ENCODE results near the gene ADAMTSL1.

The ADAMTSL1 gene

DNA sequence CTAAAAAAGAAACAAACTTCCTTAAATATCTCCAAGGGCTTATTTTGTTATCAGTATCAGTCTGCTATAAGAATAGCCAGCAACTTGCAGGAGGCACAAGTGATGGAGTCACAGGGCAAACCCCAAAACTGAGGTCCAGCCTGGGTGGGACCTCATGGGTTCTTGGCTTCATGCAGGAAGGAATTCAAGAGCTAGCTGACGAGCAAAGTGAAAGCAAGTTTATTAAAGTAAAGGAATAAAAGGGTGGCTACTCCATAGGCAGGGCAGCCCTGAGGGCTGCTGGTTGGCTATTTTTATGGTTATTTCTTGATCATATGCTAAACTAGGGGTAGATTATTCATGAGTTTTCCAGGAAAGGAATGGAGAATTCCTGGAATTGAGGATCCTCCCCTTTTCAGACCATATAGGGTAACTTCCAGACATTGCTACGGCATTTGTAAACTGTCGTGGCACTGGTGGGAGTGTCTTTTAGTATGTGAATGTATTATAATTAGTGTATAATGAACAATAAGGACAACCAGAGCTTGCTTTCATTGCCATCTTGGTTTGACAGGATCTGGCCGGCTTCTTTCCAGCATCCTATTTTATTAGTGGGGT, 231.9 kb downstream of the ADAMTSL1 start:
- no peak for DNase-seq

- DNase-seq = no peak
These were observed 232.7 kb downstream of the ADAMTSL1 start for GRCh38 chr9:18706648-18707047.

DNA sequence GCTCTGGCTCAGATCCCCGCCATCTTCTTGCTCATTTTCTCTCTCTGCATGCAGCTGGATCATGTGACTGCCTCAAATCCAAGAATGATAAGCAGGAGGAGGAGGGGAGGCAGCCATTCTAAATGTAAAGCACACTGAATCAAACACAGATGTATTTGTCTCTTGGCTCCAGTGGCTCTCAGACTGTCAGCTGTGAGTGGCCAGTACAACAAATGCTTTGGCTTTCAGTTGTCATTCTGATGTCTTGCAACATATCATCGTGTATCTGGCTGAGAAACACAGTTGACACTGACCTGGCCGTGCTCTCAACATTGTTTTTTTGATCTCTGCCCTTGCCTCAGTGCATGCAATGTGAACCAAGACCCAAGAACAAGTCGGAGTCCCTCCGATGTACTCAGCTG, 233.1 kb downstream of the ADAMTSL1 start:
- no peak for DNase-seq

- DNase-seq = no peak
These were observed 233.7 kb downstream of the ADAMTSL1 start for GRCh38 chr9:18707489-18708205.

GRCh38 chr9:18708429-18708828, 234.5 kb downstream of the ADAMTSL1 start:
- no peak for DNase-seq

DNA sequence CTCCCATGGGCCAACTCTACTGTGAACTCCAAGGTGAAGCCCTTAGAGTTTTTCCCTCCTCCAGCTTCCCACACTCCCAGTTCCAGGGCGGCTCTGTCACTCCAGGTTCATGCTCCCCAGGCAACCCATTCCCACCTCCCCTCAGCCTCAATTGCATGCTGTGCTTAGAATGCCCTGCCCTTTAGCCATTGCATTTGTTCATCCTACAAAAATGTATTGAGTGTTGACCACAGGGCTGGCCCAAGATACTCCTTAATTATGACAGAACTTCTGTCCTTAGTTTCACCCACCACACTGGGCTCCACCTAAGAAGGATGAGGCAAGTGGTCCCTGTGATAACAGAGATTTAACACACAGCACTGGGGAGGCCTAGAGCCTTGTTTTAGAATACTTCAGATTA, 236.1 kb downstream of the ADAMTSL1 start:
- DNase-seq = no peak

DNA sequence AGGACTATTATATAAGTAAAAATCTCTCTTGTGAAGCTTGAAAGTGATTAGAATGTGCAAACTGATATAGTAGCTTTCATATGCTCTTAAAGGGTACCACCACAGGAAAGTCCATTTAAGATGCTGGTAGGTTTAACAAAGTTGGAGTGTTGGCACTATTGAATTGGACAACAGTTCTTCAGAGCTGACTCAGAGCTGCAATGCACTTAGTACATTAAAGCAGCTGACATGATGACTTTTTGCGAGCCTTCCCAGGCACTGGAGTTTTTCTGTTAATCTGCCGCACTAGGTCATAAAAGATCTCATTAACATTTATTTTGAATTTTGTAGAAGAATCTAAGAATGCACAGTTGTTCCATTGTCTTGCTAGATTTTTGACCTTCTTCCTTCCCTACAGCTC, 243.8 kb downstream of the ADAMTSL1 start:
- DNase-seq = no peak

- DNase-seq = no peak
These were observed 244.4 kb downstream of the ADAMTSL1 start for GRCh38 chr9:18718393-18718792.

DNA sequence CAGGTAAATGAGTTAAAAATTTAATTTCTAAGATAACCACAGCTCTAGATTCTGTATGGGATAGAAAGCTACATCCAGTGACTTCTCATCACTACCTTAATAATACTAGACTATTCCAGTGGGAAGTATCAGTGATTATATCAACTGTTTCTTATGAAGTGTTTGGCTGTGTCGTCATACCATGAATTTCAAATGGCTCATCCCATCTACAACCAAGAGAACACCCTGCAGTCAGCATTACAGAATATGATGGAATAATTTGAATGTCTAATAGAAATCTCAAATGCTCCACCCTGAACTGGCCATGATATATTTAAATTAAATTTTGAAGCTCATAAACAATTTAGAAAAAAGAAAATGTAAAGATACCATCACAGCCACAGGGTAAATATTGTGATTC, 245.0 kb downstream of the ADAMTSL1 start:
- no peak for DNase-seq

DNA sequence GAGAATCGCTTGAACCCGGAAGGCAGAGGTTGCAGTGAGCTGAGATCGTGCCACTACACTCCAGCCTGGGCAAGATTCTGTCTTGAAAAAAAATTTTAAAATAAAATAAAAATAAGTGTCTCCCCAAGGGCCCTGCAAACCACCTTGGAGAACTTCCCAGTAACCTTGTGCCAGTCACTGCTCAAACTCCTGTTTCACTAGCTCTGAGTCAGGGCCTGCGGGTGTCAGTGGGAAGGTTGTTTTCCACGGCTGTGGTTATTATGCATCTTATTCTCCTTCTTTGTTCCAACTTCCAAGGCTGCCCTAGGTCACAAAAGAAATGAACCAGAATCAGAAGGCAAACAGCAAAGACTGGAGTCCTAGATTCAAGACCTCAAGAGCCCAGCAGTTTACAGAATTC, 246.7 kb downstream of the ADAMTSL1 start:
- no peak for DNase-seq

DNA sequence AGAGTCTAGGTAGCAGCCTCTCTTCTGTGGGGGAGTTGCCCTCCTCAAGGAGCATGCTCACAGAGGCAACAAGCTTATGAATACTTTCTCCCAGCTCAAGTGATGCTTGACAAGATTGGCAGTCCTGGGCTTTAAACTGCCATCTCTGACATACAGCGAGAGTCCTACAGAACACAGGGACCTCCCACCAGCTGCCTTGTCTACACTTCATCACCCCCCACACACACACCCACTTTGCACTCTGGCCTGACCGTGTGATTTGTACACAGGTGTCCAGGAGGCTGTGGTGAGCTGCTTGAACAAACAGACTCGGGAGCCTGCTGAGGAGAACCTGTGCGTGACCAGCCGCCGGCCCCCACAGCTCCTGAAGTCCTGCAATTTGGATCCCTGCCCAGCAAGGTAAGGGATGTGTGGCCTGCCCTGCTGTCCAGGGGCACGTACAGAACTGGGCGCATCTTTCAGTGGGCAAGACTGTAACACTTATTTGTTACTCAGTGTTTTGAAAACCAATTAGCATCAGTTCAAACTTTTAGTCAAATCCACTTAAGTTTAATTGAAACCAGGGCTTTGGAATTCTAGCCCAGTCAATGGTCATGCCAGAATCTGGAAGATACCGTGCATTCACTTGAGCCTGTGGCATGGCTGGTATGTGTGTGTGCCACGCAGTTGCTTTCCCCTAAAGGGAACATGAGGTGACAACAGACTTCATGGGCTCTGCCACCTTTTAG, 247.5 kb downstream of the ADAMTSL1 start:
- no peak for DNase-seq

DNA sequence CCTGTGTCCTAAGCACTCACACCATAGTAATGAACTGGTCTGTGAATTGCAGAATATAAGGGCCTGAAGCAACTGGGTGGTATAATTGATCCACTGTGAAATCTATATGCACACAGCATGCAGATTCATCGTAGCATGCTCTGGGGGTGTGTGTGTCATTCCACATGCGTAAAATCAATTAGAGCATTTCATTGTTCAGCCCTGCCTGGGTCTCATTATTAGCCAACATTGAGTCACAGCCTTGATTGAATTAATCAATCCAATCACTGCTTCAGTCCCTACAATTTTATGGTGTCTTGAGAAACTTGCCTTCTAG, 248.0 kb downstream of the ADAMTSL1 start:
- no peak for DNase-seq

DNA sequence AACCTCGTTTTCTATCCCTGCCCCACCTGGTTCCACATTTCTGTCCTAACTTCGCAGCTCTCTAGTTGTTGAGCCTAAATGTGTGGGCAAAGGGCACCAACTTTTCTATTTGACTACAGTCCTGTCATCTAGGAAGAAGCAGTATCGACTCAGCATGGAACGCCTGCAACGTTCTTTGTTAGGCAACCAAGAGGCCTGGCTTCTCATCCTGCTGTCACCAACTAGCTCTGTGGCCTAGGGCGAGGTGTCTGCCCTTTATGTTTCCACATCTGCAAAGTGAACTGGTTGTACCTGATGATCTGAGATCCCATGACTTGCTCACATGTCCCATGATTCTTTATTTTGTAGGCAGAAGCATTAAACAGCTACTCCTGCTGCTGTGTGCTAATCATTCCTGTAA, 248.9 kb downstream of the ADAMTSL1 start:
- no peak for DNase-seq

- no peak for DNase-seq
These were observed 249.4 kb downstream of the ADAMTSL1 start for GRCh38 chr9:18723366-18723765.

- DNase-seq = no peak
These were observed 252.6 kb downstream of the ADAMTSL1 start for GRCh38 chr9:18726546-18726945.

DNA sequence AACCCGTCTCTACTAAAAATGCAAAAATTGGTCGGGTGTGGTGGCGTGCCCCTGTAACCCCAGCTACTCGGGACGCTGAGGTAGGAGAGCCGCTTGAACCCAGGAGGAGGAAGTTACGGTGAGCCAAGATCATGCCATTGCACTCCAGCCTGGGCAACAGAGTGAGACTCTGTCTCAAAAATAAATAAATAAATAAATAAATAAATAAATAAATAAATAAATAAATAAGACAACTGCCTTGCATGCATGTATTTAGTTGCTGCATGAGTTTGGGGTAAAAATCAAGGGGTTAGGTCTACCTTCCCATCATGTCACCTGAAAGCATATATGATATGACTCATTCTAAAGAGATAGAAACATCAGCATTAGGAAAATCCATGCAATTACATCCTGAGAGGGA, 254.0 kb downstream of the ADAMTSL1 start:
- DNase-seq = no peak

- DNase-seq = no peak
These were observed 254.7 kb downstream of the ADAMTSL1 start for GRCh38 chr9:18728642-18729041.

GRCh38 chr9:18730241-18730640, 256.3 kb downstream of the ADAMTSL1 start:
- DNase-seq = no peak

GRCh38 chr9:18739127-18739526, 265.2 kb downstream of the ADAMTSL1 start:
- no peak for DNase-seq

DNA sequence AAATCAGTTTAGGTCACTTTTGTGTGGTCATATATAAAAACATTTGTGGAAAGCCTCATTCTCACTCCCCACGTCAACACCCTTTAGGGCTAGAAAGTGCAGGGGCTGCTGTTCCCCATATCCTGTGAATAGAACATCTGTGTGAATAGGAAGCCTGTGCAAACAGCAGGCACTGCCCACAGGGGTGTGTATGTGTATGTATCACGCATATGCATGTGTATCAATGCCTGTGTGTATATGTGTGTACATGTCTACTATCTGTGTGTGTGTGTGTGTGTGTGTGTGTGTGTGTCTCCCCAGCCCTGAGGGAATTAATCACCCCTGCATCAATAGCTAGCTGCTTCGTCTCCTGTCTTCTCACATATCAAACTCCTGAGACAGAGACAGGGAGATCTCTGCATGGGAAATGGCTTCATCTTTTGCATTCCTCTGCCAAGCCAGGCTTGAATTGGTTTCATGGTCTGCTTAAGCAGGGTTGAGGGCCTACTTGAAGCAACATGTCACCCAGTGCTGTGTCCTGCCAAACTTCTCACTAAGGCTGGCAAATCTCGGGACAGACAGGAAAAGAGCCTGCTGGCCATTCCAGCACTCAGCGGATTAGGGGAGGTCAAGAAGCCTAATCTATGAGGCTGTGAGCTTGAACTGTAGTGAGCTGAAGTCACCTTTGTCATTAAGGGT, 265.8 kb downstream of the ADAMTSL1 start:
- no peak for DNase-seq

- DNase-seq = no peak
These were observed 267.4 kb downstream of the ADAMTSL1 start for GRCh38 chr9:18741359-18741758.

DNA sequence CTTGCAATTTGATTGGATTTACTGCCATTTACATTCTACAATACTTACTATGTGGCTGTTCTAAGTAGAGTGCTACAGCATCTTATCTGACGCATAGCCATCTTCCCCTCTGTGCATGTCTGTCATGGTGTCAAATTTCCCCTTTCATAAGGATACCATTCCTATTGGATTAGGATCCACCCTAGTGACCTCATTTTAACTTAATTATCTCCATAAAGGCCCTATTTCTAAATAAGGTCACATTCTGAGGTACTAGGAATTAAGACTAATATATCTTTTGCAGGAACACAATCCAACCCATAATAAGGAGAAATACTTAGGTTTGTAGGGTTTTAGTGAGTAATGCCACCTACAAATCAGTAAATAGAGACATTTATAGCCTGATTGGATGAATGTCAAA, 268.0 kb downstream of the ADAMTSL1 start:
- DNase-seq = no peak

DNA sequence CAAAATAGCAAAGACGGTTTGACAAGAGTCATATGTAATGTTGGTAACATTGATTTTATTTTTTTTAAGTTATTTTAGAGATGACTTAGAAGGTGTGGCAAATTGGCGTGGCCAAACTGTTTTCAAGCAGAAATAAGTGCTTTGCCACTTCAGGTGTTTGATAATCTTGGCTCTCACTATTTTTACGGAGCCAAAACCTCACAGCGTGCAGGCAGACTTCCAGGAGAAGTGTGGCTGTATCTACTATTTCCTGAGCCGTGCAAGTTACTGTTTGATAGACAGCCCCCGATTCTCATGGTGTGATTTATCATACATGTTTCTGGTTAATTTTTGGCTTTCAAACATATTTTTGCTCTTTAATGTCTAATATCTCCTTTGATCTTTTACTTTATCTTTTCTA, 269.5 kb downstream of the ADAMTSL1 start:
- no peak for DNase-seq

DNA sequence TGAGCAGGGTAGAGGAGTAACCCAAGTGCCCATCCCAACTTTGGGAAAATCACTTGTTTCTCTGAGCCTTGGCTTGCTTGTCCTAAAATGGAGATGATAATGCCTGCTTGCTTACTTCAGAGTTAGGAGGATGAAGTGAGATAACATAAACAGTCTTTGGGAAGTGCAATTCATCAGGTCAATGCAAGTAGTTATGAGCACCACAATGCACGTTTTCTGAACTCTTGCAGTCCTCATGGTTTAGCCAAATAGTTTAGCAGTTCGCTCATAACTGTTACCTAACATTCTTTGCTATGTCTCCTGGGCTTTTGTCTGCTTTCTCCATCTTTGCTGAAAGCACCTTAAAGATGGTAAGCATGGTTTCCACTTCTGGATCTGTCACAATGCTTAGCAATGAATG, 270.0 kb downstream of the ADAMTSL1 start:
- DNase-seq = no peak

Measured in NCI-H524 treated with DMSO at 0.1 percent for 48 hours (cell line).